Transverse colon (tissue), 4 donors: ENCODE measurements around the gene TAS2R9. TPM values are rescaled to one million over a fixed set of nuclear protein-coding genes. Genes with fewer than 3 reads are reported as not detected.

Experiments
- DNase-seq: peaks from one replicate; pipeline ENCODE4 v3.0.0-alpha.2; 2019
- H3K27ac ChIP-seq, 4 donors: fragments of 200-600 bp; sonication (generic); 2 replicates each; pipeline ENCODE4 v1.5.1; 2016 to 2018; ENCODE audit warnings: inconsistent platforms in 4 of 4
- H3K27me3 ChIP-seq: fragments of 200-600 bp; sonication (generic); 2 replicates; pipeline ENCODE4 v1.5.1; 2017; ENCODE audit warnings: inconsistent platforms
- H3K36me3 ChIP-seq, 4 donors: fragments of 200-600 bp; sonication (generic); 2 replicates each; pipeline ENCODE4 v1.5.1; 2017 to 2019; ENCODE audit warnings: inconsistent platforms in 4 of 4
- H3K4me1 ChIP-seq, 4 donors: fragments of 200-600 bp; sonication (generic); 2 replicates each; pipeline ENCODE4 v1.5.1; 2017 to 2020; ENCODE audit warnings: inconsistent platforms in 4 of 4
- H3K4me3 ChIP-seq, 4 donors: fragments of 200-600 bp; sonication (generic); 1 replicate in 1 of 4; 2 replicates in 3 of 4; pipeline versions ENCODE4 v1.5.1 to v1.6.1; 2017 to 2019; ENCODE audit warnings: inconsistent platforms in 4 of 4
- H3K9me3 ChIP-seq, 2 donors: fragments of 200-600 bp; sonication (generic); 2 replicates each; pipeline ENCODE4 v1.5.1; 2017 to 2019; ENCODE audit warnings: inconsistent platforms in 2 of 2
- CTCF ChIP-seq, 5 experiments: fragments of 200-600 bp in 3 of 5; fragments of 450-650 bp in 2 of 5; sonication (generic) in 3 of 5; IDR thresholded peaks; 1 replicate in 2 of 5; 2 replicates in 3 of 5; pipeline ENCODE4 v1.5.1; 2016 to 2017; ENCODE audit warnings: antibody characterized with exemption in 5 of 5, inconsistent platforms in 3 of 5, mild to moderate bottlenecking in 2 of 5, moderate library complexity in 1 of 5
- EP300 ChIP-seq: sonication (generic); formaldehyde crosslinking; IDR thresholded peaks from one replicate; pipeline ENCODE4 v1.6.1; 2017; ENCODE audit warnings: antibody characterized with exemption, low read depth
- POLR2A ChIP-seq: fragments of 450-650 bp; IDR thresholded peaks from one replicate; pipeline ENCODE4 v1.6.1; 2016; ENCODE audit warnings: antibody characterized with exemption, mild to moderate bottlenecking, moderate library complexity
- POLR2AphosphoS5 ChIP-seq, 3 donors: sonication (generic); formaldehyde crosslinking; IDR thresholded peaks; one replicate each; pipeline ENCODE4 v1.6.1; 2016; ENCODE audit warnings: antibody characterized with exemption in 3 of 3
- WGBS, 2 donors: methylation state at CpG; one replicate each; pipeline ENCODE4 v1.1.5; 2018; ENCODE audit warnings: low coverage in 1 of 2; 5-methylcytosine and 5-hydroxymethylcytosine counted together
- in situ Hi-C, 4 donors: fragments of 200-750 bp; cut with MboI; loops; one replicate each; pipeline versions ENCODE4 v1.15.0 to v1.15.1; 2017; ENCODE audit warnings: low sequenced_read_pairs in 3 of 4, low pct_ligation_motif_present in 1 of 4, low pct_unique_long_range_greater_than_20kb in 1 of 4
- intact Hi-C: fragments of 100-400 bp; cut with DNase I; formaldehyde crosslinking; loops from one replicate; pipeline ENCODE4 v1.15.1; 2023; ENCODE audit warnings: low total_unique reads
- total RNA-seq, 4 donors: library from RNA; depleted of rRNA; stranded (reverse); fragments of >200 nt; gene quantifications; one replicate each; pipeline ENCODE4 v1.1.0, GENCODE V29; 2016

Gene TAS2R9
- total RNA-seq, 4 donors from 2014 or later = not detected

DNA sequence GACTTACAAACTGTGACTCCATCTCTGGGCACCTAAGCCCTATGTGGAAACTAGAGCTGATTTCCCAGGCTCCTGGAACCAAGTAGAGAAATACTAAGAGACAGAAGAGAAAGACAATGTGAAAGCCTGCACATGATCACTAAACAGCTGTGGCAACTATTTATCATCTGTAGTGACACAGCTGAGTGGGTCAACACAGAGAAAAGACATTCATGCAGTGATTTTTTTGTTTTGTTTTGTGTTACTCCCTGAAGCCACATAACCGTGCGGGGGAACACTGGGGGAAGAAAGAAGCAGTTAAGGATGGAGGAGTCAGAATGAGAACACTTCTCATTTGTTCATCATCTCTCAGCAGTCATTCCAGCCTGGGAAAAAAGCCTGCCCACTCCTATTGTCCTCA, 37.8 kb upstream of the TAS2R9 start:
- intact Hi-C loops = no loop called here
- Histone ChIP-seq H3K4me3 (no peak overlapping the region), H3K4me1 (no peaks in the 10 kb centered on the region), H3K9me3 (no peaks in the 10 kb centered on the region), H3K27ac (no peak overlapping the region), H3K36me3 (no peaks in the 10 kb centered on the region), H3K27me3 (no peaks in the 10 kb centered on the region)
- 40 to 46% methylated on average over 2 of the region's 2 CpGs for WGBS, 2 donors
- in situ Hi-C loops = no loop called here
- no peak for TF ChIP-seq POLR2A
- no peak for TF ChIP-seq EP300
- TF ChIP-seq CTCF (IDR thresholded peaks at IDR 0.05) = no peak
- no peak for TF ChIP-seq POLR2AphosphoS5 (IDR thresholded peaks at IDR 0.05)
- no peak for DNase-seq

DNA sequence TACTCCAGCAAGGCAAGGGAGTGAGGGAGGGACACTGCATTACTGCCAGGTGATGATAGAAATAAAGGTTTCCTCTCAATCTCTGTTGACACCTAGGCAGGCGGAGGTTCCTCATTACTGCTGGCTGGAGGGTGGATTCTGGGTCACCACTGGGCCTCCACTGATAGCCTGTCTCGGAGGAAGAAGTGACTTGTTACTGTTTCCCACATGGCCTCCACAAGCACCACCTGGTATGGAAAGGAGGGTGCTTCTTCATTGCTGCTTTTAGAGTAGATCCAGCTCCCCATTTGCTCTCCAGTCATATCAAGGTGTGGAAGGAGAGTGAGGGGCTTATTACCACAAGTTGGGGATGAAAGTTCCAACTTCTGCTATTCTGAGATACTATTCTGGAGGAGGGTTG, 32.9 kb upstream of the TAS2R9 start:
- Histone ChIP-seq H3K27me3 (no peaks in the 10 kb centered on the region), H3K9me3 (no peaks in the 10 kb centered on the region), H3K27ac (no peak overlapping the region), H3K4me1 (no peaks in the 10 kb centered on the region), H3K4me3 (no peak overlapping the region), H3K36me3 (no peaks in the 10 kb centered on the region)
- TF ChIP-seq POLR2AphosphoS5 (IDR thresholded peaks at IDR 0.05) = no peak
- TF ChIP-seq CTCF (IDR thresholded peaks at IDR 0.05) = no peak
- no peak for TF ChIP-seq POLR2A
- TF ChIP-seq EP300 = no peak
- intact Hi-C loops = no loop called here
- 88% methylated on average over 2 of the region's 2 CpGs; no CpG with 5 or more reads in 1 of the 2 donors for WGBS, 2 donors
- in situ Hi-C loops = no loop called here
- DNase-seq = no peak

- intact Hi-C loops = no loop called here
- H3K4me3 ChIP-seq = no peak overlapping the region
- H3K9me3 ChIP-seq = no peaks in the 10 kb centered on the region
- DNase-seq = no peak
- H3K4me1 ChIP-seq = no peaks in the 10 kb centered on the region
- H3K27me3 ChIP-seq = no peaks in the 10 kb centered on the region
- WGBS, 2 donors = 93% methylated on average over 3 of the region's 3 CpGs
- TF ChIP-seq CTCF (IDR thresholded peaks at IDR 0.05) (no peak), EP300 (no peak), POLR2A (no peak), POLR2AphosphoS5 (IDR thresholded peaks at IDR 0.05) (no peak)
- no peak overlapping the region for H3K27ac ChIP-seq
- H3K36me3 ChIP-seq = no peaks in the 10 kb centered on the region
- in situ Hi-C loops = no loop called here
These were observed 28.5 kb upstream of the TAS2R9 start for GRCh38 chr12:10838461-10838860.

DNA sequence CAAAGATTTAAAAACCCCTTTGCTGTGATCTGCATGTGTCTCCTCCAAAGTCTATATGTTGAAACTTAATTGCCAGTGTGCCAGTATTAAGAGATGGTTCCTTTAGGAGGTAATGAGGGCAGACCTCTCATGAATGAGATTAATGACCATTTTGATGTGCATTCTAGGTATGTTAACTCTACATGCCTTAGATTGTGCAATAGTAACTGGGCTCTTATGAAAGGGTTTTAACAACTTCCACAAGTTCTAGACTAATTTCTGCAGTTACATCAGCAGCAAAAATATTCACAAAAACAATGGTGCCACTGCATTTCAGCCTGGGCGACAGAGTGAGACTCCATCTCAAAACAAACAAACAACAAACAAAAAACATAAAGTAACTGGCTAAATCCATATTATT, 20.0 kb upstream of the TAS2R9 start:
- Histone ChIP-seq H3K36me3 (no peaks in the 10 kb centered on the region), H3K9me3 (no peaks in the 10 kb centered on the region), H3K4me1 (no peaks in the 10 kb centered on the region), H3K27me3 (no peaks in the 10 kb centered on the region), H3K4me3 (no peak overlapping the region), H3K27ac (no peak overlapping the region)
- in situ Hi-C loops (no loop called here), intact Hi-C loops (no loop called here)
- WGBS, 2 donors = 92 to 93% methylated on average over 1 of the region's 1 CpG
- no peak for DNase-seq
- TF ChIP-seq POLR2AphosphoS5 (IDR thresholded peaks at IDR 0.05) = no peak
- no peak for TF ChIP-seq EP300
- TF ChIP-seq POLR2A = no peak
- no peak for TF ChIP-seq CTCF (IDR thresholded peaks at IDR 0.05)
